K562 (cell line): ENCODE data around the gene AGPAT1. TPM values are rescaled to one million over a fixed set of nuclear protein-coding genes. Genes with fewer than 3 reads are reported as not detected.
A peak's percentile ranks its signal among the peaks of the same experiment; 100 is the strongest.

Experiments used
- CBX1 ChIP-seq: sonication (generic); IDR thresholded peaks from 2 replicates; pipeline ENCODE4 v1.6.1; 2016; ENCODE audit warnings: antibody characterized with exemption, low read depth, mild to moderate bottlenecking
- CBX3 ChIP-seq, 2 experiments: IDR thresholded peaks; 1 replicate in 1 of 2; 2 replicates in 1 of 2; pipeline ENCODE4 v1.6.1; 2012; ENCODE audit warnings: inconsistent platforms in 2 of 2, low read length in 2 of 2, borderline replicate concordance in 1 of 2, control low read depth in 1 of 2
- ELF2 ChIP-seq: fragments of 250-450 bp; sonication (Bioruptor Pico); IDR thresholded peaks from 2 replicates; pipeline ENCODE4 v1.5.0; 2021; ENCODE audit warnings: mild to moderate bottlenecking
- GATA2 ChIP-seq: sonication (generic); formaldehyde crosslinking; IDR thresholded peaks from 2 replicates; pipeline ENCODE4 v1.4.0; 2020; ENCODE audit warnings: mild to moderate bottlenecking, missing genetic modification reagents
- GTF2E2 ChIP-seq: fragments of 200-800 bp; sonication (Bioruptor generic); IDR thresholded peaks from 2 replicates; pipeline ENCODE4 v1.6.1; 2016; ENCODE audit warnings: missing genetic modification characterization, missing compliant biosample characterization
- ILF3 ChIP-seq: fragments of 450-650 bp; IDR thresholded peaks from 2 replicates; pipeline ENCODE4 v1.6.1; 2018; ENCODE audit warnings: antibody characterized with exemption, mild to moderate bottlenecking, moderate library complexity, borderline replicate concordance
- NBN ChIP-seq: fragments of 450-650 bp; IDR thresholded peaks from 2 replicates; pipeline ENCODE4 v1.6.1; 2016; ENCODE audit warnings: low read depth, mild to moderate bottlenecking
- NELFE ChIP-seq: IDR thresholded peaks from 2 replicates; pipeline ENCODE4 v1.6.1; 2011; ENCODE audit warnings: mild to moderate bottlenecking; ENCODE audit not compliant: insufficient read depth, insufficient read length
- PHB2 ChIP-seq: fragments of 450-650 bp; IDR thresholded peaks from 2 replicates; pipeline ENCODE4 v1.6.1; 2017; ENCODE audit warnings: low read depth
- PRPF4 ChIP-seq: fragments of 200-400 bp; formaldehyde crosslinking; IDR thresholded peaks from one replicate; pipeline ENCODE4 v1.6.1; 2017; ENCODE audit warnings: low read length, low read depth, mild to moderate bottlenecking; ENCODE audit not compliant: insufficient read depth, poor library complexity, severe bottlenecking
- RUNX1 ChIP-seq: sonication (generic); IDR thresholded peaks from 2 replicates; pipeline ENCODE4 v1.6.1; 2016; ENCODE audit warnings: antibody characterized with exemption, low read depth
- SMAD3 ChIP-seq: fragments of 450-650 bp; formaldehyde crosslinking; conservative IDR thresholded peaks from 2 replicates; pipeline ENCODE4 v1.4.0; 2020; ENCODE audit warnings: mild to moderate bottlenecking
- SREBF1 ChIP-seq: fragments of 150-350 bp; IDR thresholded peaks from 2 replicates; pipeline ENCODE4 v1.6.1; 2014; ENCODE audit warnings: antibody characterized with exemption, low read depth, low read length, borderline replicate concordance
- TAF7 ChIP-seq: fragments of 450-650 bp; IDR thresholded peaks from 2 replicates; pipeline ENCODE4 v1.6.1; 2016; ENCODE audit warnings: missing genetic modification characterization, missing compliant biosample characterization
- TSC22D4 ChIP-seq: fragments of 450-650 bp; IDR thresholded peaks from 2 replicates; pipeline ENCODE4 v1.6.1; 2016; ENCODE audit warnings: missing genetic modification characterization, missing biosample characterization, control low read depth
- YY1 ChIP-seq, 3 experiments: IDR thresholded peaks; 2 replicates each; pipeline ENCODE4 v1.6.1; 2011; ENCODE audit warnings: low read length in 2 of 3, mild to moderate bottlenecking in 2 of 3, moderate library complexity in 2 of 3, borderline replicate concordance in 1 of 3, control low read depth in 1 of 3, low read depth in 1 of 3; ENCODE audit not compliant: insufficient read depth in 3 of 3, insufficient replicate concordance in 2 of 3, control insufficient read depth in 1 of 3, insufficient read length in 1 of 3; ENCODE audit errors: extremely low read depth in 1 of 3
- ZNF175 ChIP-seq: fragments of 200-800 bp; sonication (Bioruptor generic); IDR thresholded peaks from 2 replicates; pipeline ENCODE4 v1.6.1; 2016; ENCODE audit warnings: low read depth, mild to moderate bottlenecking, missing genetic modification characterization, missing compliant biosample characterization
- ZNF282 ChIP-seq: sonication (generic); formaldehyde crosslinking; IDR thresholded peaks from 2 replicates; pipeline ENCODE4 v1.8.1; 2023; ENCODE audit warnings: missing genetic modification reagents
- polyA plus RNA-seq, 8 experiments: library from polyadenylated mRNA; depleted of rRNA in 4 of 8; stranded (reverse) in 5 of 8; unstranded in 3 of 8; fragments of >200 nt; fragmentation: Nextera tagmentation in 2 of 8; fragmentation: Illumina TruSeq in 1 of 8; extraction: Ambion mirVana in 2 of 8; extraction: Trizol in 1 of 8; gene quantifications; 2 replicates each; pipeline versions ENCODE4 v1.2.1 to v1.2.3, GENCODE V29; 2011 to 2014; ENCODE audit warnings: inconsistent platforms in 1 of 8, missing spikeins in 1 of 8
- total RNA-seq, 7 experiments: library from RNA; depleted of rRNA in 6 of 7; stranded (reverse); fragments of >200 nt in 6 of 7; fragmentation: Illumina TruSeq in 2 of 7; extraction: Trizol in 2 of 7; gene quantifications; 2 replicates each; pipeline versions ENCODE4 v1.2.1 to v1.2.3, GENCODE V29; 2011 to 2021; ENCODE audit warnings: low replicate concordance in 1 of 7
- TF ChIP-seq, protein P1 (sequence below): fragments of 450-650 bp; IDR thresholded peaks from 2 replicates; pipeline ENCODE4 v1.6.1; 2014; ENCODE audit warnings: low read depth, mild to moderate bottlenecking, moderate library complexity, borderline replicate concordance
- TF ChIP-seq, protein P2 (sequence below): fragments of 250-450 bp; sonication (Bioruptor Pico); IDR thresholded peaks from 2 replicates; pipeline ENCODE4 v1.8.0; 2021; ENCODE audit warnings: moderate library complexity, mild to moderate bottlenecking, inconsistent platforms
- TF ChIP-seq, protein P3 (sequence below), 3 experiments: fragments of 200-800 bp in 1 of 3; fragments of 250-450 bp in 1 of 3; fragments of 450-650 bp in 1 of 3; sonication (Bioruptor Pico) in 1 of 3; sonication (Bioruptor generic) in 1 of 3; formaldehyde crosslinking in 1 of 3; IDR thresholded peaks; 2 replicates each; pipeline versions ENCODE4 v1.6.1 to v1.8.0; 2016 to 2022; ENCODE audit warnings: mild to moderate bottlenecking in 2 of 3, missing genetic modification characterization in 2 of 3, missing compliant biosample characterization in 1 of 3, moderate library complexity in 1 of 3

Gene AGPAT1
- total and polyA plus RNA-seq, 9 of the 15 experiments (the other 6 are each of a cell fraction or from before 2014, with no cell fraction given): 37.9 to 176 (median 69.4) TPM

DNA sequence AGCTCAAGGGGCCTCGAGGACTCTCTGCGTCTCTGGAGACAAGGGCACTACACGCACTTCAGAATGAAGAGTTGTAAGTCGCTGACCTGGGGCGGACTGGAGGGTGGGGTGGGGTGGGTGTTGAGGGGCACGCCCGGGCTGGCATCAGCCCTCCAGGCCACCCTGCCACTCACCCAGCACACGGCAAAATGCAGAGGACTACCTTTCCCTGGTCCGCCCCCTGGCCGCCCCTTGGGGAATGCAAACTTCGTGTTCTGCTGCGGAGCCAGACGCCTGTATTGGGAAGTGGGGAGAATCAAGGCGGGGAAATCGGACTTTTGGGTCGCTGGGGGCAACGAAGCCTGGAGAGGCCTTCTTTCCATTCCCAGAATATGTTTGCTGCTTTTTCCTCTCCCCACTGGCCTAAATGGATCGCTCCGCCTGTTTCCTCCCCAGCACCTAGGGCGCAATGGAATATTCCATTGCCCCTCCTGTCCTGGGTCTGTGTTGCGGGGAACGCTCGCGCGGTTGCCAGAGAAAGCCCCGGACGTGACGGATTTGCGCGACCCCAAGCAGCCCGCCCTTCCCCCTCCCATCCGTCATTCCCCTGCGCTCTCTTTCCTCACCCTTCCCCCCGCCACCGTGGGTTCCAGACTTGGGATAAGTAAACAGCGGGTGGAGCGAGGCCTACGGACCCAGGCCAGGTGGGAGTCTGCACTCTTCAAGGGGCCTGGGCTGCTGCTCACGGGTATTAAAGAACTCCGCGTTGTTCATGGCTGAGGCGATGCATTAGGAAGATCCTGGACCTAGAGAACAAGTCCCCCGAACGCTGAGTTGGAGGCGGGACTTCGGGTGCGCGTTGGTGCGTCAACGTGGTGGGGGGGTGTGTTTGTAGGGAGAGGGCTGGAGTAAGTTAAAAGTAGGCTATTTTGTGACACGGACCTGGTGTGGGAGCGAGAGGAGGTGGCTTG is 22.0 kb downstream of the AGPAT1 start, which contains the start of gene PPT2 (continued):
- TF ChIP-seq ZNF282 (CRISPR knock-in tag) (0 out of 2 replicates have a peak, but pooled peaks have one; percentile 67), SMAD3 (CRISPR knock-in tag) (no peak), PHB2 (no peak), SREBF1 (peak; percentile 38; the same call in 1 of the 2 replicates), TSC22D4 (tag) (no peak), ELF2 (CRISPR knock-in tag) (no peak), ILF3 (no peak), NBN (peak; percentile 81), CBX1 (no peak), TAF7 (tag) (peak; percentile 8; the same call in 1 of the 2 replicates), YY1 (IDR thresholded peaks at IDR 0.05; ENCODE audit: borderline replicate concordance in 1 of 3, control insufficient read depth in 1 of 3, extremely low read depth in 1 of 3, insufficient read depth in 3 of 3, insufficient read length in 1 of 3, insufficient replicate concordance in 2 of 3, low read depth in 1 of 3, low read length in 2 of 3) (no peak), GTF2E2 (tag) (no peak; the same call in 1 of the 2 replicates), PRPF4 (no peak), NELFE (no peak), ZNF175 (peak; percentile 60; the same call in 1 of the 2 replicates), RUNX1 (no peak), GATA2 (no peak), CBX3 (IDR thresholded peaks at IDR 0.05; ENCODE audit: borderline replicate concordance in 1 of 2, low read length in 2 of 2) (peak in 1 of 2 experiments; percentile 31; a peak in 2 of 3 replicates)
- TF ChIP-seq, protein P1, sequence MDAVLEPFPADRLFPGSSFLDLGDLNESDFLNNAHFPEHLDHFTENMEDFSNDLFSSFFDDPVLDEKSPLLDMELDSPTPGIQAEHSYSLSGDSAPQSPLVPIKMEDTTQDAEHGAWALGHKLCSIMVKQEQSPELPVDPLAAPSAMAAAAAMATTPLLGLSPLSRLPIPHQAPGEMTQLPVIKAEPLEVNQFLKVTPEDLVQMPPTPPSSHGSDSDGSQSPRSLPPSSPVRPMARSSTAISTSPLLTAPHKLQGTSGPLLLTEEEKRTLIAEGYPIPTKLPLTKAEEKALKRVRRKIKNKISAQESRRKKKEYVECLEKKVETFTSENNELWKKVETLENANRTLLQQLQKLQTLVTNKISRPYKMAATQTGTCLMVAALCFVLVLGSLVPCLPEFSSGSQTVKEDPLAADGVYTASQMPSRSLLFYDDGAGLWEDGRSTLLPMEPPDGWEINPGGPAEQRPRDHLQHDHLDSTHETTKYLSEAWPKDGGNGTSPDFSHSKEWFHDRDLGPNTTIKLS: peak; percentile 69; the same call in 1 of the 2 replicates
- TF ChIP-seq, protein P2, sequence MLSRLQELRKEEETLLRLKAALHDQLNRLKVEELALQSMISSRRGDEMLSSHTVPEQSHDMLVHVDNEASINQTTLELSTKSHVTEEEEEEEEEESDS (CRISPR knock-in tag): no peak
- TF ChIP-seq, protein P3, sequence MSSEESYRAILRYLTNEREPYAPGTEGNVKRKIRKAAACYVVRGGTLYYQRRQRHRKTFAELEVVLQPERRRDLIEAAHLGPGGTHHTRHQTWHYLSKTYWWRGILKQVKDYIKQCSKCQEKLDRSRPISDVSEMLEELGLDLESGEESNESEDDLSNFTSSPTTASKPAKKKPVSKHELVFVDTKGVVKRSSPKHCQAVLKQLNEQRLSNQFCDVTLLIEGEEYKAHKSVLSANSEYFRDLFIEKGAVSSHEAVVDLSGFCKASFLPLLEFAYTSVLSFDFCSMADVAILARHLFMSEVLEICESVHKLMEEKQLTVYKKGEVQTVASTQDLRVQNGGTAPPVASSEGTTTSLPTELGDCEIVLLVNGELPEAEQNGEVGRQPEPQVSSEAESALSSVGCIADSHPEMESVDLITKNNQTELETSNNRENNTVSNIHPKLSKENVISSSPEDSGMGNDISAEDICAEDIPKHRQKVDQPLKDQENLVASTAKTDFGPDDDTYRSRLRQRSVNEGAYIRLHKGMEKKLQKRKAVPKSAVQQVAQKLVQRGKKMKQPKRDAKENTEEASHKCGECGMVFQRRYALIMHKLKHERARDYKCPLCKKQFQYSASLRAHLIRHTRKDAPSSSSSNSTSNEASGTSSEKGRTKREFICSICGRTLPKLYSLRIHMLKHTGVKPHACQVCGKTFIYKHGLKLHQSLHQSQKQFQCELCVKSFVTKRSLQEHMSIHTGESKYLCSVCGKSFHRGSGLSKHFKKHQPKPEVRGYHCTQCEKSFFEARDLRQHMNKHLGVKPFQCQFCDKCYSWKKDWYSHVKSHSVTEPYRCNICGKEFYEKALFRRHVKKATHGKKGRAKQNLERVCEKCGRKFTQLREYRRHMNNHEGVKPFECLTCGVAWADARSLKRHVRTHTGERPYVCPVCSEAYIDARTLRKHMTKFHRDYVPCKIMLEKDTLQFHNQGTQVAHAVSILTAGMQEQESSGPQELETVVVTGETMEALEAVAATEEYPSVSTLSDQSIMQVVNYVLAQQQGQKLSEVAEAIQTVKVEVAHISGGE (CRISPR knock-in tag; IDR thresholded peaks at IDR 0.05): peak in 1 of 3 experiments; percentile 73; a peak in 2 of 6 replicates
